Kidney capillary endothelial cell (primary cell): Measurements from ENCODE around the gene HACD2.

ENCODE experiments used
- DNase-seq: peaks from one replicate; pipeline ENCODE4 v3.0.0-alpha.2; 2018; ENCODE audit warnings: low spot score

HACD2 gene

GRCh38 chr3:123481071-123481470 is 103.8 kb downstream of the HACD2 start:
- DNase-seq: no peak

DNA sequence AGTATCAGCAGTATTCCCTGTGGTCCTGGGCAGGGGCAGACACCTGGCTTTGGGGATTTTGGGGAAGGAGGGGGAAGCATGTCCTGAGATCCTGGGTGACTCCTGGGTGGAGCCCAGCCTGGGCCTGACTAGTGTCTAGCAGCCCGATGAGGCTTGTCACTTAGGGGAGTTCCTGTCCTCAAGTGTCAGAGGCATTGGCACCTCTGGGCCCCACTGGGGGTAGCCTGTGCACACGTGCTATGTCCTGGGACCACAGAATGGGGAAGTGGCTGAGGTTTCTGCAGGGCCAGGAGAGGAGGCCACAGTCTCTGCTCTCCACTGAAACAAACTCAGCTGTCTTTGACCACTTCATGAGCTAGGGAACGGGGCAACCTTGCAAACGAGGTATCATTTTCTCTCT is 104.4 kb downstream of the HACD2 start:
- DNase-seq: no peak

DNA sequence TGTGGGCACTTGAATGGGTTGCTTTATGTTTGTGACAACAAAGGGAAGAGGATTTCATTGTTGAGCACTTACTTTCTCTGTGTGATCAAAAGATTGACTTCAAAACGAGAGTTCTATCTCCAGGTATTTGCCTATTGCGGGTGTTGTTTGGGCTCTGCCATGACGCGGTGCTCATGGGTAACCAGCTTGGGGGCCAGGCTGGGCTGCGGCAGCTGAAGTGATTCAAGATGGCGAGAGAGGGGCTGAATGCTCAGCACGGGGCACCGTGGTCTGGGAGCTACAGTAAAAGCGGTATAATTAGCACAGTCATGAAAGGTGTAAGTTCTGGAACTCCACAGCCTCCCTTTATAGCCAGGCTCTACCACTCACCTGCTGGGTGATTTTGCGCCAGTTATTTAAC is 105.0 kb downstream of the HACD2 start:
- no peak for DNase-seq

- no peak for DNase-seq
Measured at GRCh38 chr3:123478314-123478713, 106.5 kb downstream of the HACD2 start.

DNA sequence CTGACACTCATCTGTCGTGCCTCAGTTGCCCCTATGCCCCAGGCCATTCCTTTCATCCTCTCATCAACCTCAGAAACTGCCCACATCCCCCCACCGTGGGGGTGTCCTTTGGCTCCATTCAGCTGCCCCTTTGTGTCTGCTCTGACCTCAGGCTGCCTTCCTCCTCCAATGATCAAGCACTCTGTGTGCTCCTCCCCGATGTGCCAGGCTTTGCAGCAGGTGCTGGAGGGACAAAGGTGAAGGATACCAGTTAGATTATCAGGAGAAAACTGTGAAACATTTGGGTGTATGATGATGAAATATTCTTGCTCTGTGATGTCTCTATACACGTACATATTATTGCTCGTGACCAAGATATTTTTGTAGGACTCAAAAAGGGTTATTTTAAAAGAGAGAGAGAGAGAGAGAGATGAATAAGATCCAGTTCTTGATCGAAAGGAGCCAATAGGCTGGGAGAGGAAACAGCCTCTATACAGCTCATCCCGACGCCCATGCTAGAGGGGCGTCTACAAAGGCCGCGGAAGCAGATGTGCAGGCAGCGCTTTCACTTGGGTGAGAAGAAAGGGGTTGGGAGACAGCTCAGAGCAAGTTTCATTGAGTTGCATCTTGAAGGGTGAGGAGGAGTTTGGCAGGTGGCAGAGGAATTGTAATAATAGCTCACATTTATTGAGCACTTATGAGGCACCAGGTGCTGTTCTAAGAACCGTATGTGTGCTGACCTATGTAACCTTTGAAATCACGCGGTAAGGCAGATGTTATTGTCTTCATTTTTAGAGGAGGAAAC is 107.7 kb downstream of the HACD2 start:
- DNase-seq: no peak

GRCh38 chr3:123475786-123476185 is 109.1 kb downstream of the HACD2 start:
- no peak for DNase-seq

DNA sequence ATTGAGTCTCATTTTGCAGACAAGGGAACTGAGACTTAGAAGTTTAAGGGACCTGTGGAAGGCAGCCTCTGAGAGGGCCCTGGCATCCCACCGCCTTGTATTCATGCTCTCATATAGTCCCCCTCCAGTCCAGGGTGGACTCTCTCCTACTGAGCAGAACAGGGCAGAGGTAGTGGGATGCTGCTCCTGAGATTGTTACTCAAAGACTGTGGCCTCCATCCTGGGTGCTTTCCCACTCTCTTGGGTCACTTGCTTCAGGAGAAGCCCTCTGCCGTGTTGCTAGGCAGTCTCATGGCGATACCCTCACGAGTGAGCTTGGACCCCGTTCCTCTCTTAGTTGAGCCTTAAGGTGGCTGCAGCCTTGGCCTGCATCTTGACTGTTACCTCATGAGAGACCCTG is 113.7 kb downstream of the HACD2 start:
- no peak for DNase-seq

DNA sequence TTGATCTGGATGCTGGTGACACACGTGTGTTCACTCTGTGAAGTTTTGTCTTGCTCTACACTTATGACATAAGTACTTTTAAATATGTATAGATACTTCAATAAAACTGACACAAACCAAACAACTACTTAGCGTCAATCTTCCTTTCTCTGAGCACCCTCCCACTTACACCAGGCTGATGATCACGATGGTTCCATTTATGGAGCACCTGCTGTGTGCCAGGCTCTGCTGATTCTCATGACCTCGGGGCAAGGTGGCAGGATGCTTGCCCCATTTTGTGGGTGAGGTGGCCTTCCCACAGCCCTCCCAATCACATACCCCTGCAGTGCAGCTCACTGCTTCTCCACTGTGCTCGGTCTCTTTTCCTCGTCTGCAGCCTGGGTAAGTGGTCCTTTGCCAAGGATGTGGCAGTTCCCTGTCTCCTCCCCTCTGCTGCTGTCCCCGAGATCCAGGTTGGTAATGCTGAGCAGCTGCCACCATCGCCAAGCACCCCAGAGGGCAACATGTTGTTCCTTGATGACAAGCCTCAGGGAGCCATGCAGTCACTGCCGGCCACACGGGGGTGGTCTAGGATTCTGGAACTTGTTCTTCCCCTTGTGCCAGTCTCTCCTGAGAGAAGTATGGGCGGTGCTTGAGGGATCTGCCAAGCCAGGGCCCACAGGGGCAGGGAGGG is 115.4 kb downstream of the HACD2 start:
- no peak for DNase-seq

GRCh38 chr3:123467046-123467445 is 117.8 kb downstream of the HACD2 start:
- DNase-seq: no peak

DNA sequence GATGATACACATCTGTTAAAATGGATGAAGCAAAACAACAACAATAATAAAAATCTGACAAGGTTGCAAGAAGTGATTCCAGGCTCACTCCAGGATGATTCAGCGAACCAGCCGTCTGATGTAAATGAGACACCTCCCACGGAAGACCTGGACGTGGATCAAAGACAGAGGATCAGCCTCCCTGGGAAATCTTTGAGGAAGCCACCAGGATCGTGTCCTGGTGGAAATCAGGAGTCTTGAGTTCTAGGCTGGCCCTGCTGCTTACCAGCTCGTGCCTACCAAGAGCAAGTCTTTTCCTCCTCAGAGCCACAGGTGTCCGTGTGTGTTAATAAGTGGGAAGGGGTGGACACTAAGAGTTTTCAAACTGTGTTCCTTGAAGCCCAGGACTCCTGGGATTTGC is 120.6 kb downstream of the HACD2 start:
- DNase-seq: no peak

DNA sequence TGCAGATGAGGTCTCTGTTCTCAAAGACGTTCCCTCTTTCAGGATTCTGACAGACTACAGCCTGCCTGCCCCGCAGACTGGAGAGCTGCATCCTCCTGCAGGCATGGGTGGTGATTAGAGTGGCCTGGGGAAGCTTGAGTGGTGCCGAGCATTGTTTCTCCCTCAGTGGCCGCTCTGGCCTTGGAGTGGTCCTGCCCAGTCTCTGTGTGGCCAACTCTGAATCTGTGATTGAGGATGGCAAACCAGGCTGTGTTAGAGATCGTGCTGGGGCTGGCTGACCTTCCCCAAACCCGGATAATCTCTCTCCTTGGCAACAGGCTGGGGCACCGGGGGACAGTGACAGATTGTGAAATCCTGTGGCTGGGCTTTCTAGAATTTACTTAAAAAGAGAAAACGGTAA is 125.0 kb downstream of the HACD2 start:
- DNase-seq: no peak

GRCh38 chr3:123458255-123458654 is 126.6 kb downstream of the HACD2 start:
- no peak for DNase-seq

- DNase-seq: no peak
Measured at GRCh38 chr3:123457841-123458240, 127.0 kb downstream of the HACD2 start.

- DNase-seq: no peak
Measured at GRCh38 chr3:123453675-123454074, 131.2 kb downstream of the HACD2 start.

- no peak for DNase-seq
Measured at GRCh38 chr3:123451186-123451585, 133.7 kb downstream of the HACD2 start.

GRCh38 chr3:123449997-123450604 is 134.8 kb downstream of the HACD2 start:
- DNase-seq: no peak

DNA sequence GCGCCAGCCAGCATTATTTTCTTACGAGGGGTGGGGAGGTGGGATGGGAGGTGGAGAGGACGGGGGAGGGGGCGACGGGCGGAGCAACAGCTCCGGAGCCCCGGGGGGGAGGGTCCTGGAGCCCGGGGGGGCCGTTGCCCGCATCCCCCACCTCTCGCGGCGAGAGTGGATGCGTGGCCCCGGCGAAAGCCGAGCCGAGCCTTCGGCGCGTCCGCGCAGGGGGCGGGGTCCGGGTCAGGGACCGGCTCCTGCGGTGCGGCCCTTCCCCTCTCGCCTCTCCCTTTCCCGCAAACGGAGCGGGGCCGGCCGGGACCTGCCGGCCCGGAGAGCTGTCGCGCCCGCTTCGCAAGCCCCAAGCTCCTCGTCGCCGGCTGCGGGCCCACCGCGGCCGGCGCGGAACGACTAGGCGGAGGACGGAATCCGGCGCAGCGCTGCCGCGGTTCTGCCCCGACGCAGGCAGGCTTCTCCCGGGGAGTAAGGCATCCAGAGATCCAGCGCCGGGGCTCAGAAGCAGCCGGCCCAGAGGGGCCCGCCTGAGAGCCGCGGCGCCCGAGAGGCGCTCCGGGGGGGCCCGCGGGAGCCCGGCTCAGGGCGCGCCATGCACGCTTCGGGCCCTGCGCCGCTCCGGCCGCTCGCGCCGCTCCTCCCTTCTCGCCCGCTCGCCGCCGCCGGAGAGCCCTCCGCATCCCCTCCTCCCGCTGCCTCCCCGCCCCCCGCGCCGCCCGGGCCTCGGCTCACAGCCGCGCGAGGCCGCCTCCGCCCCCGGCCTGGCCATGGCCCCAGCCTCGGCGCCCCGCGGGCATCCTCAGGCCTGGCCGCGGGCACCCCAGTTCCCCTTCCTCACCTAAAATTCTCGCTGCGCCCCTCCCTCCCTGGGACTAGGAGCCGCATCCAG is 135.5 kb downstream of the HACD2 start:
- no peak for DNase-seq

DNA sequence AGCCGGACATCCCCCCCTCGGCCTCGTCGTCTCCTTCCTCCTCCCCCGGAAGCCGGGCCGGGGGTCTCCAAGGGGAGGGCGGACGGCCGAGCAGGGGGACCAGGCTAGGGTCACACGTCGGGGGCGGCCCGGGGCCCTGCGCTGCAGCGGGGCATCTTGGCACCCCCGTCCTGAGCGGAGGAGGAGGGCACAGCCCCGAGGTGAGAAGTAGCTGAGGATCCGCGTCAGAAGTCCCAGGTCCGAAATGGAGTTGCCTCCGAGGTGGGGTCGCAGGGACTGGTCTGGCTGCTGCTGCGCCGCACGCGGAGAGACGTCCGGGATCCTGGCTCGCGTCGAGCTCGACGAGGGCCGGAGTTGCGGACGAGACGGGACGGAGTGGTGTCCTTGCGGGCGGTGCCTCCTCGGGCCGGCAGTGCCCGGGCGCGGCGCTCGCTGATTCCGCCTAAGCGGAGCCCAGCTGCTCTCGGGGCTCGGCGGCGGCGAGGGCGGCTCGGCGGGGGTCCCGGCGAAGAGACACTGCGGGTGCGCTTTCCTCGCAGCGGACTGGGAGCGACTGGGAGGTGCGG is 136.2 kb downstream of the HACD2 start, which contains the start of gene ADCY5:
Gene ADCY5 (minus strand): TSS at position 555 of the 566 bp plus-strand sequence. CDS start 545 bp downstream, at position 10.
- no peak for DNase-seq

GRCh38 chr3:123447749-123448517 is 136.9 kb downstream of the HACD2 start:
- no peak for DNase-seq

- no peak for DNase-seq
Measured at GRCh38 chr3:123447416-123447748, 137.5 kb downstream of the HACD2 start.

DNA sequence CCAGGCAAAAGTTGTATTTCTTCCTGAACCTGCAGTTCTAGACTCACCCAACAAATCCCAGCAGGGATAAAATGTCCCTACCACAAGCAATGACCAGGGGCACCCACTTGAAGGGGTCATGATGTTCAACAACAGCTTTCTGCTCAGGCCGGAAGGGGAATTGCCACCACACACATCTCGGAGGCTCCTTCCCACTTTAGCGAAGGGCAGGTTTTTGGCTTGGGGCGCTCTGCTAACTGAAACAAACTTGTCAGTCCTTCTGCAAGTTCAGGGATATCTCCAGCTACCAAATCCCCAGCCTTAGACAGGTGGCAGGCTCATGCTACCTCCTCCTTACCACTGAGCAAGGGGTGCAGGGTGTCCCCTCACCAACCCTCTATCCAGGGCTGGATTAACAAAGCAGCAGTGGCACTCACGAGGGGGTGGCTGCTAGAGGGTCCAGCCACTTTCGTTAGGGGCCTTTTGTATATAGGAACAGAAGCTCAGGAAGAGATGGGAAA is 138.2 kb downstream of the HACD2 start:
- no peak for DNase-seq
